Loucy (cell line): ENCODE results near the gene STX7.

Experiments
- H2AFZ ChIP-seq: fragments of 200-600 bp; sonication (generic); 2 replicates; pipeline ENCODE4 v1.6.0; 2016; ENCODE audit warnings: antibody characterized with exemption, mild to moderate bottlenecking, low read length, moderate library complexity
- H3F3A ChIP-seq: fragments of 200-600 bp; 2 replicates; pipeline ENCODE4 v1.6.0; 2016; ENCODE audit warnings: antibody characterized with exemption, low read depth, mild to moderate bottlenecking
- H3K27me3 ChIP-seq: fragments of 200-600 bp; sonication (generic); 2 replicates; pipeline ENCODE4 v1.6.1; 2014; ENCODE audit warnings: low read length, mild to moderate bottlenecking; ENCODE audit not compliant: insufficient read depth, poor library complexity, severe bottlenecking
- H3K36me3 ChIP-seq: fragments of 200-600 bp; sonication (generic); 2 replicates; pipeline ENCODE4 v1.6.1; 2016; ENCODE audit warnings: low read length; ENCODE audit not compliant: insufficient read depth
- H3K4me1 ChIP-seq: fragments of 200-600 bp; sonication (generic); 2 replicates; pipeline ENCODE4 v1.5.1; 2014; ENCODE audit warnings: low read length, mild to moderate bottlenecking; ENCODE audit not compliant: insufficient read depth, poor library complexity, severe bottlenecking
- H3K4me2 ChIP-seq: fragments of 200-600 bp; sonication (generic); 2 replicates; pipeline ENCODE4 v1.6.0; 2014; ENCODE audit warnings: antibody characterized with exemption, low read length, low read depth, mild to moderate bottlenecking; ENCODE audit not compliant: poor library complexity, severe bottlenecking
- H3K4me3 ChIP-seq: fragments of 200-600 bp; sonication (generic); 2 replicates; pipeline ENCODE4 v1.5.1; 2014; ENCODE audit warnings: low read length, mild to moderate bottlenecking, mixed read lengths; ENCODE audit not compliant: poor library complexity, severe bottlenecking
- H3K79me2 ChIP-seq: fragments of 200-600 bp; sonication (generic); 2 replicates; pipeline ENCODE4 v1.6.1; 2014; ENCODE audit warnings: low read length; ENCODE audit not compliant: insufficient read depth
- H3K9ac ChIP-seq: fragments of 200-600 bp; sonication (generic); 2 replicates; pipeline ENCODE4 v1.6.0; 2014; ENCODE audit warnings: mild to moderate bottlenecking, low read depth, low read length, moderate library complexity; ENCODE audit not compliant: poor library complexity, severe bottlenecking
- H3K9me2 ChIP-seq: fragments of 200-600 bp; sonication (generic); replicated peaks from 2 replicates; pipeline ENCODE4 v1.6.1; 2016; ENCODE audit warnings: low read depth, low read length, mixed read lengths
- H3K9me3 ChIP-seq: fragments of 200-600 bp; sonication (generic); 2 replicates; pipeline ENCODE4 v1.6.1; 2014; ENCODE audit warnings: mild to moderate bottlenecking, antibody characterized with exemption, low read length, low read depth; ENCODE audit not compliant: insufficient read depth
- H4K20me1 ChIP-seq: fragments of 200-600 bp; sonication (generic); 2 replicates; pipeline ENCODE4 v1.6.0; 2014; ENCODE audit warnings: antibody characterized with exemption, low read length, mild to moderate bottlenecking; ENCODE audit not compliant: insufficient read depth, poor library complexity, severe bottlenecking
- EZH2phosphoT487 ChIP-seq: fragments of 200-600 bp; IDR thresholded peaks from 2 replicates; pipeline ENCODE4 v1.6.1; 2018; ENCODE audit warnings: antibody characterized with exemption, mild to moderate bottlenecking, moderate library complexity, borderline replicate concordance
- TF ChIP-seq, protein P1 (sequence below): fragments of 200-600 bp; sonication (generic); conservative IDR thresholded peaks from 2 replicates; pipeline ENCODE4 v1.5.1; 2014; ENCODE audit warnings: mild to moderate bottlenecking, antibody characterized with exemption, low read length

The STX7 gene

GRCh38 chr6:132494954-132495353 lies 18.0 kb downstream of the STX7 start:
- no peaks in the 10 kb centered on the region for H3K4me1 ChIP-seq
- no peaks in the 10 kb centered on the region for H3K27me3 ChIP-seq
- no peaks in the 10 kb centered on the region for H3K9me3 ChIP-seq
- H3K9me2 ChIP-seq, result no peaks in the 10 kb centered on the region
- no peaks in the 10 kb centered on the region for H4K20me1 ChIP-seq
- H3K9ac ChIP-seq, result no peak overlapping the region
- H3K4me2 ChIP-seq, result no peak overlapping the region
- H3F3A ChIP-seq, result no peaks in the 10 kb centered on the region
- no peaks in the 10 kb centered on the region for H3K36me3 ChIP-seq
- no peak for TF ChIP-seq EZH2phosphoT487
- TF ChIP-seq, protein P1, sequence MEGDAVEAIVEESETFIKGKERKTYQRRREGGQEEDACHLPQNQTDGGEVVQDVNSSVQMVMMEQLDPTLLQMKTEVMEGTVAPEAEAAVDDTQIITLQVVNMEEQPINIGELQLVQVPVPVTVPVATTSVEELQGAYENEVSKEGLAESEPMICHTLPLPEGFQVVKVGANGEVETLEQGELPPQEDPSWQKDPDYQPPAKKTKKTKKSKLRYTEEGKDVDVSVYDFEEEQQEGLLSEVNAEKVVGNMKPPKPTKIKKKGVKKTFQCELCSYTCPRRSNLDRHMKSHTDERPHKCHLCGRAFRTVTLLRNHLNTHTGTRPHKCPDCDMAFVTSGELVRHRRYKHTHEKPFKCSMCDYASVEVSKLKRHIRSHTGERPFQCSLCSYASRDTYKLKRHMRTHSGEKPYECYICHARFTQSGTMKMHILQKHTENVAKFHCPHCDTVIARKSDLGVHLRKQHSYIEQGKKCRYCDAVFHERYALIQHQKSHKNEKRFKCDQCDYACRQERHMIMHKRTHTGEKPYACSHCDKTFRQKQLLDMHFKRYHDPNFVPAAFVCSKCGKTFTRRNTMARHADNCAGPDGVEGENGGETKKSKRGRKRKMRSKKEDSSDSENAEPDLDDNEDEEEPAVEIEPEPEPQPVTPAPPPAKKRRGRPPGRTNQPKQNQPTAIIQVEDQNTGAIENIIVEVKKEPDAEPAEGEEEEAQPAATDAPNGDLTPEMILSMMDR, result no peak
- H2AFZ ChIP-seq, result no peak overlapping the region
- no peak overlapping the region for H3K4me3 ChIP-seq
- no peaks in the 10 kb centered on the region for H3K79me2 ChIP-seq

DNA sequence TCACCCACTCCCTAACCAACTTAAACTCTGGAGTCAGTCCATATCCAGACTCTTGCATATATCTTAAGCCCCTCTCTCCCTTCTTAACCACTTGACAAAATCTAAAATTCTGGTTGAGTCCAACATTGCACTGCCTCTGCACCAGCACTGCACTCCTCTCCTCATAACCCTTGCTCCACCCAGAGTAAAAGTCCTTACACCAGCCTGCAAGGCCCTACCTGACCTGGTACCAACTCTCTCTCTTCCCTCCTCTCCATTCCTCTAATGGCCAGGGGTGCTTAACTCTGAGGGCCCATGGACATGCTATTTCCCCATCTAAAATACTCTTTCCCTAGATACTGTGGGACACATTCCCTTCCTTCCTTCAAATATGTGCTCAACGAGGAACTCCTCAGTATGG lies 21.0 kb downstream of the STX7 start:
- Histone ChIP-seq H3F3A (no peaks in the 10 kb centered on the region), H3K79me2 (no peaks in the 10 kb centered on the region), H3K9me3 (no peaks in the 10 kb centered on the region), H3K9ac (no peak overlapping the region), H3K9me2 (no peaks in the 10 kb centered on the region), H4K20me1 (no peaks in the 10 kb centered on the region), H3K27me3 (no peaks in the 10 kb centered on the region), H3K4me1 (no peaks in the 10 kb centered on the region), H2AFZ (no peak overlapping the region), H3K4me3 (no peak overlapping the region), H3K4me2 (no peak overlapping the region), H3K36me3 (no peaks in the 10 kb centered on the region)
- TF ChIP-seq, protein P1, result no peak
- no peak for TF ChIP-seq EZH2phosphoT487

DNA sequence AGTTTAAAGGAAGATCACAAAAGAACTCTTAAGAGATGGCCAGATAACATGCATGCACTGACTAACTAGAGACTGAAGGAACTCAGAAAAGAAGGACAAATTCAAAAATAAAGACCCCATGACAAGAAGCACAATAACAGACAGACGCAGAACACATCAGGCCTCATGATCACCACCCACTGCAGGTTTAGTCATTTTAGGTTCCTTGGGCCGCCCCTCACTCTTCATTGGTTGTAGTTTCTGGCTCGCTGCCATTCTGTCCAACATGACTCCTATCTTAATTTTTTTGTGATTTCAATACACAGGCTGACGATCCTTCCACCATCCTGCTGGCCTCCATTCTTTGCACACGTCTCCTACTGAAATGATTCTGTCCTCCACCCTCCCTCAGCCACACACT lies 21.6 kb downstream of the STX7 start:
- H3K4me2 ChIP-seq, result no peak overlapping the region
- H3K9ac ChIP-seq, result no peak overlapping the region
- no peaks in the 10 kb centered on the region for H3K4me1 ChIP-seq
- no peak overlapping the region for H2AFZ ChIP-seq
- no peaks in the 10 kb centered on the region for H3K79me2 ChIP-seq
- H3K4me3 ChIP-seq, result no peak overlapping the region
- H4K20me1 ChIP-seq, result no peaks in the 10 kb centered on the region
- no peaks in the 10 kb centered on the region for H3K9me2 ChIP-seq
- no peaks in the 10 kb centered on the region for H3F3A ChIP-seq
- no peaks in the 10 kb centered on the region for H3K36me3 ChIP-seq
- TF ChIP-seq, protein P1, result no peak
- no peak for TF ChIP-seq EZH2phosphoT487
- no peaks in the 10 kb centered on the region for H3K27me3 ChIP-seq
- no peaks in the 10 kb centered on the region for H3K9me3 ChIP-seq
